HG02642 (cell line): Measurements from ENCODE around the gene CDKN2B-AS1.

Source experiments
- ATAC-seq: cut with Tn5 transposase; IDR thresholded peaks from one replicate; pipeline ENCODE4 v1.9.1; 2021; ENCODE audit warnings: mild to moderate bottlenecking; ENCODE audit not compliant: unreplicated experiment, poor library complexity

The CDKN2B-AS1 gene

DNA sequence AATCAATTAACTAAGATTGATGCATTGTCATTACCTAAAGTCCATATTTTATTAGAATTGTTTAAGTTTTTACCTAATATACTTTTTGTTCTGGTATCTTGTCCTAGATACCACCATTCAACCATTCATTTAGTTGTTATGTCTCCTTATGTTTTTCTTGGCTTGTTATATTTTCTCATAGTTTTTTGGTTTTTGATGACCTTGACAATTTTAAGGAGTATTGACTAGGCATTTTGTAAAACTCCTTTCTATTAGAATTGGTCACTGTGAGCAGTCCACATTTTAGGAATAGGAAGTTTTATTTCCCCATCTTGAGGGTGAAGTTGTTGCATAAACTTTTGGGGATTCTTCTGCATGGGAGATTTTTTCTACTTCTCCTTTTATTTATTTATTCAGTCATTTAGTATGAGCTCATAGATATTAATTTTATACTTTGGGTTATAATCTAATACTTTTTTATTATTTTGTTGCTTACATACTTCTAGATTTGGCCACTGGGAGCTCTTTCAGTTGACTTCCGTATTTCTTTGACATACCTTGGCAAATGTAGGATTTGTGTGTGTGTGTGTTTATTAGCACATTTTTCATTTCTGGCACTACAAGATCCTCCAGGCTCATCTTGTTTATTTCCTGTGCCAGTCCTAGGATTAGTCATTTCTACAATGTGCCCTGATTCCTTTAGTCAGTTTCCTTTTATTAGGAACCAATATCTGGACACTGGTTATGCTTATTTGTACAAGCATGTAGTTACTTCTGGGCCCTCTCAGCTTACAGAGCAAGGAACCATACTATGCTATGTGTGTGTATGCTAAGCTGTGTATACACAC lies 149.4 kb downstream of the CDKN2B-AS1 start:
- ATAC-seq, result no peak

DNA sequence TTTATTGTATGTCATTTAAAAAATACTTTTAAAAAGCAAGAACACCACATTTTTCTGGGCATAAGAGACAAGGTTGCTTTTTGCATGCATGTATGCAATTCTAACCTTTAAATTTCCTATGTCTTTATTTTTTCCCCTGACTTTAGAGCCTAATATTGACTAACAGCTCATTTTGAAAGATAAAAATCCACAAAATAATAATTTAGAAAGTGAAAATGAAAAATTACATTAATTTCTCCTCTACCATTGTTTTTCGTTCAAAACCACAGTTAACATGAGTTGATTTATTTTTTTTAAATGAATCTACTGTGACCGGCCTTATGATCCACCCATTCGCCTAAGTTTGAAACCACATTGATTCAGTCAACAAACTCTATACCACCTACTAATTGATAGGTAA lies 152.0 kb downstream of the CDKN2B-AS1 start:
- ATAC-seq, result no peak

DNA sequence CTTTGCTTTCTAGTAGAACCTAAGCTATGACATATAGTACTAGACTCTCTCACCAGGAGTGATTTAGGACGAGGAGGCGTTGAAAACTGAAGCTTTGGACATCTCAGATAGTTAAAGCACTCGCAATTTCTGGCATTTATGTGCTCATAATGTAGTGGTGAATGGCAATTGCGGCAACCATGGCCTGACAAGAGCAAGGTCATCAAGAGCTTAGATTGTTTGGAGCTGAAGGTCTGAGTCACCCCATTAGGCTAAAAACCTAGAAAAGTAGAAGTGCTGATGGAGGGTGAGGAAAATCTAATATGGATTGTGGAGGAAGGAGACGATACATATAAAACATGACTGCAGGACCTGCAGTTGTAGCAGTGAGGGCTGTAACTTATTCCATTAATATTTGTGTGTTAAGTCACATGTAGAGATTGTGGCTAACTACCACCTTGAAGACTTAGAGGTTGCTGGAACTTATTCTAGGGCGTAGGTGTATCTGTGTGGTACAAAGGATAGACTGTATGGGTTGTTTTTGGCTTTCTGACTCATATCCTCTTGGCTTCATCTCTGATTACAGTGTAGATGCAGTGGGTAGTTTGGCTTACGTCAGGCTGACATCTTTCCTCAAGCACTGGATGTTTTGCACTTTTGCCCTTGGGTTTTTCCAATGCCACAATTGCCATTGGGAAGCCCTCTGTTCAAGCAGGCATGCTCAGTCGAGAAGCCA lies 153.4 kb downstream of the CDKN2B-AS1 start:
- no peak for ATAC-seq

DNA sequence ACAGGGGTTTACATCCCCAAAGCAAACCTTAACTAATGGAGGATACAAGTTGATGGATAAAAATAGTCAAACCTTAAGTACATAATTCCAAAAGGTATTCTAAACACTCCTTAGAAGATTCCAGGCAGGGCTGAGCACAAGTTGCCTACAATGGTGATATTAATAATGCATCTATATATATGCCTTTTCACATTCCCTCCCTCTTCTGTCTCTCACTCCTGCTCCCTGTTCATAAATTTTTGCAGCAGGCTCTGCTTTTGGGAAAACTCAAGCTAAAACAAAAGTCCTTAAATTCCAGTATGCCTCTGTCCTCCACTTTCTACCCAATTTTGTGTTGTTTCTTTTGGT lies 153.9 kb downstream of the CDKN2B-AS1 start:
- ATAC-seq, result no peak

DNA sequence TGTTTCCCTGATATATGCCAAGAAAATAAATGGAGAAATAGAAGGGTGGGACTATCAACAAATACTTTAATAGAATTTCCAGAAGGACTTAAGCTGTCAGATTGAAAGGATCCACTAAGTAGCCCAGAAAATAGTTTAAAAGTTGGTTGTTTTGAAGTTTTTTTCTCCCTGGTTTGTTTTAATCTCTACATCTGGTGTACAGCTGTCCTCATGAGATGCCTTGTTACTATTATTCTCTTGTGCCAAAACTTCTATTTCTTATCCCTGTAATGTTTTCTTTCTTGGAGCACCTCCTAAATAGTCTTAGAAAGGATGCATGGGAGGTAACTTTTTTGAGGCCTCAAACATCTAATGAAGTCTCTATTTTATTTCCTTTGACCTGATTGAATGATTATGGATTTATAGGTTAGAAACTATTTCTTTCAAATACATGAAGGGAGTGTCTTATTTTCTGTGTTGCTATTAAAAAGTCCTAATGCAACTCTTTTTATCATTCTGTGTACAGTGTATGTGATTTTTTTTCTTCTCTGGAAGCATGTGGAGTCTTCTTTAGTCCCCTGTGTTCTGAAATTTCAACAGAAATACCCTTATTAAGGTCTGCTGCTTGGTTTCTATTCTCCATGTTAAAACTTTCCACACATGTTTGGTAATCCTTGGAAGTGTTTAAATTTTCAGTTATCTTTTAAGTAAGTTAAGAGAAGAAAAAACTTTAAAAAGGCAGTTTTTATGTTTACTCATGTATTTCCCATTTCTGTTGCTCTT lies 154.5 kb downstream of the CDKN2B-AS1 start:
- no peak for ATAC-seq

DNA sequence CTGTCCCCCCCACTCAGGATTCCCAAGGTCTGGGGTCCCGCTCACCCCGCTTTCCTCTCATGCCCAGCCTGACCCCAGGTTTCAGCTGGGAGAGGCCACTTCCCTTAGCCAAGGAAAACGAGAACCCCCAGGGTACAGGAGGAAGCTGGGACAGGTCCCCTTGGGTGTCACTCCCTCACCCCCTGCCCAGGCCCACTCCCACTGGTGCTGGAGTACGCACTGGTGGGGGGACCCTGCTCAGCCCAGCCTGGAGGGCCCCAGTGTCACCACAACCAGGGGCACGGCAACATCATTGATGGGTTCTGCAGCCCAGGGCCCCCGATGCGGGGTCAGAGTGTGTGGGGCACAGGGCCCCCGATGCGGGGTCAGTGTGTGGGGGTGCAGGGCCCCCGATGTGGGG lies 159.5 kb downstream of the CDKN2B-AS1 start:
- no peak for ATAC-seq

DNA sequence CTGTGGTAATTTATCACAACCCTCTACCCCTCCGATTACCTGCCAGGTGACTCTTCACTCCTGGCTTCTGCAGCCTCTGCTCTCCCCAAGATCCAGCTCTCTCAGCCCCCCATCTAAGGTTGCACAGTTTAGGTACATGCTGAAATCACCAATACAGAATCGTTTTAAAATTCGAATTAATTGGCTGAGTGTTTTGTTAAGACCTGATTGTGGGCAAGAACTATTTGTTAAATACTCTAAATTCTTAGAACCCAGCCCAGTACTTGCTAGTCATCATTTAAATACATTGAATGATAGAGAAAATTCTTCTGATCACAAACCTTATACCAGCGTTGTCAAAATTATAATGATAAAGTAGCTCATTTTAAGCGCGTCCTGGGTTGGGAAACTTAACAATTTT lies 162.0 kb downstream of the CDKN2B-AS1 start:
- no peak for ATAC-seq

DNA sequence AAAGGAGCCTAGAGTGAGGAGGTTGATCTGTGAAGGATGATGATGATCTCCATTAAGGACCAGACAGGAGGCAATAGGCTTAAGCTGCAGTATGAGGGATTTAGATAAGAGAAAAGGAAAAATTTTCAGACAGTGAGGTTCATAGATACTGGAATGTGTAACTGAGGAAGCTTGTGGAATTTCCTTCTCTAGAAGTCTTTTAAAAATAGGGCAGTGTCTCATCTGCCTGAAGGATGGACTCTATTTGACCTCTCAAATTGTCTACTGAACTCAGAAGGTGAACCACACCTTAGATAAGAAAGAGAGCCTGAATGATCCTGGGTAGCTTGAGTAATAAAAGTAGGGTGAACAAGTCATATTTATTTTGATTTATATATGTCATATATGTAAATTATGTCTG lies 162.7 kb downstream of the CDKN2B-AS1 start:
- no peak for ATAC-seq

DNA sequence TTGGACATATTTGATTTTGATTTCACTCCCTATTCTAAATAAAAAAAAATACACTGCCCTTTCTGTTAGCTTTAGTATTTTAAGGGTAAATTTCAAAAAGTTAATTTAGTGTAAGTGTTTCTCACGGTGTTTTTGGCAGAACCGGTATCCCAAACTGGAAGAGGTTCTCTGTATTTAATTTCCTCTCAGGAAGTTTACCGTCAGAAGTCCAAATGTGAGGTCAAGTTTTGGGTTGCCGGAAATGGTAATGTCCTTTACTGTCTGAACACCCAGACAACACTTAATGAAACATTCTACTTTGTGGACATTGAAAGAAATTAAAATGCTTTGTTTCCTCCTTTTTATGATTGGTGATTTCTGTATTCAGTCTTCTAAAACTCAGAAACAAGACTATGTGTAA lies 163.2 kb downstream of the CDKN2B-AS1 start:
- no peak for ATAC-seq

DNA sequence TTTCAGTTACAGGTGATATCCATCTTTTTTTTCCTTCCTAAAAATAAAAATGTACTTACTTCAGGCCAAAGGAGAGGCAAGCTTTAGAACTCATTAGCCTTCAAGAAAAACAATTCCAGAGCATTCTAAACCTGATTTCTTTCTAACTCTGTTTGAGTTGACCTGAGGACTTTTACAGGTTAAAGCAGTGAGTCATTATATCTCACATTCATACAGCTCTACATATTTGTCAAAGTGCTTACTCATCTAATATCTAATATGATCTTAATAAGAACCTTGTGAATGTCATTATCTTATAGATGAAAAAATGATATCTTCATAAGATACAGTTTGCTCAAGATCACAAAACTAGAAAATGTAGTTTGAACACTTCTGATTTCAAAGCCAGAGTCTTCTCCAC lies 163.7 kb downstream of the CDKN2B-AS1 start:
- ATAC-seq, result no peak

DNA sequence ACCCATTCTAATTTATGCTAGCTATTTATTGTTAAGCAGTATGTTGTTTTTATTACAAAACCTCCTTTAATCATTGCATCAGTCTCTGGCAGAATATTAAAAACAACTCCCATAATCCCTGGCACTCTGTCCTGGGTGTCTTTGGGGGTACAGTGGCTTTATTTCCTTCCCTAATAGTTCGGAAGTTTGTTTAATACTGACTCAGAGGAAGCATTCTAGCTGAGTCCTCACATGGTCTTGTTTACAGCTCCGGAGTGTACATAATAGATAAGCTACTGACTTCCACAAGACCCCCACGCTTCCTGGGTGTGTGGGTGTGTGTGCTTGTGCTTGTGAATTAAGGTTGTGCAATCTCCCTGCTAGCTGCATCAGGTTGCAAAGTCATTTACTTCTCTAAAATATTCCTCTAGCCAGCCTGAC lies 164.3 kb downstream of the CDKN2B-AS1 start:
- ATAC-seq, result no peak

DNA sequence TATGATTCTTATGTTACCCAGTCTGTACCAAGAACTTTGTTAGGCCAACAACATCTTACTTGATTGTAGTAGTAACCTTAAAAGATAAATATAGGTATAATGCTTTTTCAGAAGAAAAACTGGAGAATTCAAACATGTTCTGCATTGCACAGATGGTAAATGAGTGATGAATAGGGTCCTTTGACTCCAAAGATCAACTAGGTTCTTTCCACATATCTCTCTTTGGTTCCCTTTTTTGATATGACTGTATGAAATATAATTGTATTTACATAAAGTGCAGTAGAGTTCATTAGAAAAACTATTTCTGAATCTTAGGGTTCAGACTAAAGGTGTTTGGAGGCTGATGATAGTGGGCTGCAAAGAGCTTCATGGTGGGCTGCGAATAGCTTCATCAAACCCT lies 165.0 kb downstream of the CDKN2B-AS1 start:
- ATAC-seq, result no peak

DNA sequence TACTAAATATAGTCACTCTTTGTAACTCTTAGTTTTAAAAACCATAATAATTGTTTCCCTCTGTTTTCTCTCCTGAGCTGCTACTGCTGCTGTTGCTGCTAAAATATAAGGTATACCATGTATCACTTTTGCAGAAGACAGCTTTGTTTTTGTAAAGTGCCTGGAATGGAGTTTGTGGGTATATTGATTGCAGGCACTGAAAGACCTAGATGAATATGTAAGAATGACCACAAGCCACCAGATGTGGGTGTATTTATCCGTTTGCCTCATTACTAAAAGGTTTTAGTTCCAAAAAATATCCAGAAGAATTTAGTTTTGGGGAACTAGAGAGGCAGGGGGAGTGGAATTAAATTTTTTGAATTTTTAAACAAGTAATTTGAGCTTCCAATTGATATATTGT lies 165.6 kb downstream of the CDKN2B-AS1 start:
- no peak for ATAC-seq

DNA sequence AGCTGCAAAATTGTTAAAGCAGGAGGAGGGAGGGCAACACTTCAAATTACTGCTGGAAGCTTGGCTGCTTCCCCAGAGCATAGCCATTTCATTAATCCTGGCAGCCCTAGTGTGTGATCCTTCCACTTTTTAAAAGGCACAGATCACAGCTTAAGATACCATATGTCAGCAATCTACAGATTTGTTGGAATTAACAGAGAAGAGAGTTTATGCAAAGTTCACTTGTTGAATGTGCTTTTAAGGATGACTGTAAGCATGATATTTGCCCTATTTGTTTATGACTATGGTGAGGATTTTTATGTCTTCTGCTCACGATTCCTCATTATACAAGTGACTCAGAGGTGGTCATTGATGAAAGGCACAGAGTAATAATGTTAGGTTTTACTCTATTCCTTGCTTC lies 170.6 kb downstream of the CDKN2B-AS1 start:
- ATAC-seq, result no peak

DNA sequence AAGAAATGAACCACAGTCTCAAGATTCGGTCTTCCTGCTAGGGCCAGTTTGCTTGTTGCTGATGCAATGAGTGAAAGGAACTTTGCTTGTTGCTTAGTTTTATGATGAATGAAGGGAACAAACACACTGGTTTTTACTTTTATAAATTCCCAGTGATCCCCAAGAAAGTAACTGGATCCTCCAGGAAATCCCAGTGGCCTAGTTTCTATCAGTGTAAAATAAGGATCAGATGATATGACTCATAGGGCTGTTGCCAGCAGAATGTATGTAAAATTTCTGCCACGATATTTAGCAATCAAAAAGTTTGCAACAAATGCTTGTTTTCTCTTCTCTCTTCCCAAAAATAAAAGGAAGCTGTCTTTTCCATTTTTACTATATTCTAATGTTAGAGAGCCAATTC lies 174.7 kb downstream of the CDKN2B-AS1 start:
- no peak for ATAC-seq

DNA sequence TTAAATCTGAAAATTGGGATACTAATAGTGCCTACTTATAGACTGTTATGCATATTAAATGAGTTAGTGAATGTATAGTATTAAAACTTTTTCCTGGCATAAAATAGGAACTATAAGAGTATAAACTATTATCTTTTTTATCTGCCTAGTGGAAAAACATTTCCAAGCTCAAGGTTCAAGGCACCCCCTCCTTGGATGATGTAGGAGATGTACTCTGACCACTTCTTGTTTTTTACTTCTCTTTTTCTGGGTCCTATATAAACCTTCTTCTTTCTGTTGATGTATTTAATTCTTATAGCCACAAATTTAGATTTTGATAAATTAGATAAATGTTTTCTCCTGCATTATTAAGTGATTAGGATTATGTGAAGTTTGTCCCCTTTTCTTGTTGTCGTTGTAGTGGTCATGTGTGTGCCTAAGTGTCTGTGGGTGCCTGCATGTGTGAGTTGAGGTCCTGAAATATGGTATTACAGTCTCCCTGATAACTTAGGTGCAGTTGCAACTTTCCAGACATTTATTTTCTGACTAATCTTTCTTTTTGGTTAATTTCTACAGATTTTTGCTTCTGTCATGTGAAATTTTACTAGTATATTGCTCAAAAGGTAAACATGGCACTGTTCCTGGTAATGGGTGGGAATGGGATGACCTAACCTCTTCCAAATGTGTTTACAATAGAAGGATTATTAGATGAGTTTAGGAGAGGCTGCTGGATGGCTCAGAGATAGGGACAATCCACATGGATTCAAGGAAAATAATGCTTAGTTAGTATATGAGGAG lies 175.3 kb downstream of the CDKN2B-AS1 start:
- no peak for ATAC-seq
